ENCODE measurements around the gene PNPLA2.

The PNPLA2 gene

GRCh38 chr11:810040-810567, 8.6 kb upstream of the PNPLA2 start:
- TF ChIP-seq CTCF (IDR thresholded peaks at IDR 0.05; ENCODE audit: extremely low read depth, missing control alignments): no peak
- DNase-seq (ENCODE audit: low spot score): no peak

- no peak for TF ChIP-seq CTCF (IDR thresholded peaks at IDR 0.05; ENCODE audit: extremely low read depth, missing control alignments)
- DNase-seq (ENCODE audit: low spot score): no peak
Observed at GRCh38 chr11:811446-812245, 7.1 kb upstream of the PNPLA2 start.

- TF ChIP-seq CTCF (IDR thresholded peaks at IDR 0.05; ENCODE audit: extremely low read depth, missing control alignments): no peak
- DNase-seq (ENCODE audit: low spot score): no peak
Observed at GRCh38 chr11:812390-812789, 6.3 kb upstream of the PNPLA2 start.

GRCh38 chr11:813072-813455, 5.7 kb upstream of the PNPLA2 start:
- DNase-seq (ENCODE audit: low spot score): no peak
- TF ChIP-seq CTCF (IDR thresholded peaks at IDR 0.05; ENCODE audit: extremely low read depth, missing control alignments): no peak

GRCh38 chr11:813456-814096, 5.1 kb upstream of the PNPLA2 start:
- TF ChIP-seq CTCF (IDR thresholded peaks at IDR 0.05; ENCODE audit: extremely low read depth, missing control alignments): no peak
- DNase-seq (ENCODE audit: low spot score): no peak

- no peak for TF ChIP-seq CTCF (IDR thresholded peaks at IDR 0.05; ENCODE audit: extremely low read depth, missing control alignments)
- DNase-seq (ENCODE audit: low spot score): no peak
Observed at GRCh38 chr11:815675-816432, 2.9 kb upstream of the PNPLA2 start.

GRCh38 chr11:816433-816779, 2.3 kb upstream of the PNPLA2 start:
- TF ChIP-seq CTCF (IDR thresholded peaks at IDR 0.05; ENCODE audit: extremely low read depth, missing control alignments): no peak
- DNase-seq (ENCODE audit: low spot score): no peak
